ENCODE results near the gene XPO4.
"Not testable (repeated sequence)": the region's sequence is repeated elsewhere in the genome, so short reads cannot be mapped to it uniquely, and the experiment has no call there.

Gene XPO4

GRCh38 chr13:20769834-20770233 is 132.7 kb downstream of the XPO4 start:
- DNase-seq (ENCODE audit: extremely low read depth, insufficient read length), result no peak
- no peak overlapping the region for H3K4me3 ChIP-seq (replicated peaks; ENCODE audit: low read depth, low read length)
- H3K27me3 ChIP-seq (replicated peaks; ENCODE audit: control insufficient read depth, insufficient read depth, low read length), result no peaks in the 10 kb centered on the region
- TF ChIP-seq CTCF (IDR thresholded peaks at IDR 0.05; ENCODE audit: insufficient read depth, low read length, poor library complexity, severe bottlenecking), result no peak
- no peaks in the 10 kb centered on the region; the same call in 1 of the 2 replicates for H3K36me3 ChIP-seq (ENCODE audit: control insufficient read depth, insufficient read depth, low read length)

- H3K4me3 ChIP-seq (replicated peaks; ENCODE audit: low read depth, low read length), result no peak overlapping the region
- H3K27me3 ChIP-seq (replicated peaks; ENCODE audit: control insufficient read depth, insufficient read depth, low read length), result no peaks in the 10 kb centered on the region
- no peak for DNase-seq (ENCODE audit: extremely low read depth, insufficient read length)
- H3K36me3 ChIP-seq (ENCODE audit: control insufficient read depth, insufficient read depth, low read length), result no peaks in the 10 kb centered on the region; the same call in 1 of the 2 replicates
- TF ChIP-seq CTCF (IDR thresholded peaks at IDR 0.05; ENCODE audit: insufficient read depth, low read length, poor library complexity, severe bottlenecking), result no peak
Measured at GRCh38 chr13:20769091-20769490, 133.5 kb downstream of the XPO4 start.

GRCh38 chr13:20767309-20767943 is 135.1 kb downstream of the XPO4 start:
- Histone ChIP-seq H3K36me3 (ENCODE audit: control insufficient read depth, insufficient read depth, low read length) (no peaks in the 10 kb centered on the region; the same call in 1 of the 2 replicates), H3K27me3 (replicated peaks; ENCODE audit: control insufficient read depth, insufficient read depth, low read length) (no peaks in the 10 kb centered on the region), H3K4me3 (replicated peaks; ENCODE audit: low read depth, low read length) (no peak overlapping the region)
- no peak for DNase-seq (ENCODE audit: extremely low read depth, insufficient read length)
- TF ChIP-seq CTCF (IDR thresholded peaks at IDR 0.05; ENCODE audit: insufficient read depth, low read length, poor library complexity, severe bottlenecking), result no peak

- Histone ChIP-seq H3K4me3 (replicated peaks; ENCODE audit: low read depth, low read length) (no peak overlapping the region), H3K36me3 (ENCODE audit: control insufficient read depth, insufficient read depth, low read length) (no peaks in the 10 kb centered on the region), H3K27me3 (replicated peaks; ENCODE audit: control insufficient read depth, insufficient read depth, low read length) (no peaks in the 10 kb centered on the region)
- DNase-seq (ENCODE audit: extremely low read depth, insufficient read length), result no peak
- TF ChIP-seq CTCF (IDR thresholded peaks at IDR 0.05; ENCODE audit: insufficient read depth, low read length, poor library complexity, severe bottlenecking), result no peak
Measured at GRCh38 chr13:20760872-20761271, 141.7 kb downstream of the XPO4 start.

GRCh38 chr13:20754009-20754408 is 148.5 kb downstream of the XPO4 start:
- Histone ChIP-seq H3K36me3 (ENCODE audit: control insufficient read depth, insufficient read depth, low read length) (no peaks in the 10 kb centered on the region), H3K4me3 (replicated peaks; ENCODE audit: low read depth, low read length) (no peak overlapping the region), H3K27me3 (replicated peaks; ENCODE audit: control insufficient read depth, insufficient read depth, low read length) (no peaks in the 10 kb centered on the region)
- no peak for DNase-seq (ENCODE audit: extremely low read depth, insufficient read length)
- TF ChIP-seq CTCF (IDR thresholded peaks at IDR 0.05; ENCODE audit: insufficient read depth, low read length, poor library complexity, severe bottlenecking), result no peak

GRCh38 chr13:20749377-20749776 is 153.2 kb downstream of the XPO4 start:
- no peak for TF ChIP-seq CTCF (IDR thresholded peaks at IDR 0.05; ENCODE audit: insufficient read depth, low read length, poor library complexity, severe bottlenecking)
- no peak for DNase-seq (ENCODE audit: extremely low read depth, insufficient read length)
- no peaks in the 10 kb centered on the region for H3K36me3 ChIP-seq (ENCODE audit: control insufficient read depth, insufficient read depth, low read length)
- no peaks in the 10 kb centered on the region for H3K27me3 ChIP-seq (replicated peaks; ENCODE audit: control insufficient read depth, insufficient read depth, low read length)
- H3K4me3 ChIP-seq (replicated peaks; ENCODE audit: low read depth, low read length), result no peak overlapping the region

- H3K27me3 ChIP-seq (replicated peaks; ENCODE audit: control insufficient read depth, insufficient read depth, low read length); DNase-seq (ENCODE audit: extremely low read depth, insufficient read length); H3K36me3 ChIP-seq (ENCODE audit: control insufficient read depth, insufficient read depth, low read length); H3K4me3 ChIP-seq (replicated peaks; ENCODE audit: low read depth, low read length): not testable (repeated sequence)
Measured at GRCh38 chr13:20743830-20744404, 158.6 kb downstream of the XPO4 start.
